ENCODE measurements around the gene TUG1.
A peak's percentile ranks its signal among the peaks of the same experiment; 100 is the strongest.

TUG1 gene

DNA sequence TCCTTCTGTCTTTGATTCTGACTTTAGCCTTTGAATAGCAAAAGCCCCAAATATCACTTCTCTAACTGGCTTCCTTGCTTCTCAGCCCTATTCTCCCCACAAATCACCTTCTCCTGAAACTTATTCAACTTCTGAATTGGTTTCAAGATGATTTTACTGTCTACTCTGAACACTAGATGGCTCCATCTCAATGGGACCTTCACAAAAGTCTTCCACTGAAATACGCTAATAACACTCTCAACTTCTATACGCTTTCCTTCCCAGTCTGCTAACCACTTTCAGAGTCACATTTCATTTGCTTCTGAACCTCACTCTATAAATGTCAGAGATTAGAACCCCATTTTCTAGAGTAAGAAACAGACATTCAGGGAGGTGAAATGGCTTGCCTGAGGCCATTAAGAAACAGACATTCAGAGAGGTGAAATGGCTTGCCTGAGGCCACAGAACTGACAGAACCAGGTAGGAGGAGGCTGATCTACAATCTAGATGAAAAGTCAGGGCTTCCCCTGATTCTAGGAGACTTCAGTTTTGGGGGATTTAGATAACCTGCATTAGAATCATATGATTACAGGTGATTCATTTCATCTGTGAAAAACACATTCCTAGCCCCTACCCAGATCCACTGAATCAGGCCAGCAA lies 21.1 kb upstream of the TUG1 start:
- DNase-seq (ENCODE audit: low spot score): no peak

- DNase-seq (ENCODE audit: low spot score): no peak
Measured at GRCh38 chr22:30948930-30949342, 20.1 kb upstream of the TUG1 start.

DNA sequence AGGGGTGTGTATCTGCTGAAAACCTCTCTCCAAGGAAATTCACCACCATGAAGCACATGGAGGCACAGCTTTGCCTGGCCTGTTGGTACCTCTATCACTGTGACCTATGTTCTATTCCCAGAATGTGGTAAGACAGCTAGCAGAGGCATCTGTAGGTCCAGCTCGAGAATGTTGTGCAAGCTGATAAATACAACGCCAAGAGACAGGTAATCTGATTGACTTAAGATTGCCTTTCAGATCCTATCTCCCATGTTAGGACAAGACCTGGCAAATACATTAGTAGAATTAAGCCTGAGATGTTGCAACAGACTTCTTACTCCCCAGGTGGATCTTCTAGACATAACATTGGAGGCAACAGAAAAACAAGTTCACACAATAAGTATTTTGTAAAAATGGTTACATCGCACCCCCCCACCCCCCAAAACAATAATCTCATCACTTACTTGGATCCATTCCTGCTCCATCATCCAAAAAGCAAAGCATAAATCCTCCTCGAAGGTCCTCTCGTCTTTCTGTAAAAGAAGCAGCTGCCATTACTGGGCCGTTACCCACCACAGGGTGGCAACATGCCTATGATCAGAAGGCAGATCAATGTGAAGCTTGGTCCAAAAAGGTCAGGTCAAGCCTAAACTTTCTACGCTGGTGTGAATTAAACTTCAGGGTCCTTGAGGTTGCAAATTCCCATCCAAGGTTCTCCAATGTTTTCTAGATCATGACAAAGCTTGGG lies 19.0 kb upstream of the TUG1 start:
- no peak for DNase-seq (ENCODE audit: low spot score)

DNA sequence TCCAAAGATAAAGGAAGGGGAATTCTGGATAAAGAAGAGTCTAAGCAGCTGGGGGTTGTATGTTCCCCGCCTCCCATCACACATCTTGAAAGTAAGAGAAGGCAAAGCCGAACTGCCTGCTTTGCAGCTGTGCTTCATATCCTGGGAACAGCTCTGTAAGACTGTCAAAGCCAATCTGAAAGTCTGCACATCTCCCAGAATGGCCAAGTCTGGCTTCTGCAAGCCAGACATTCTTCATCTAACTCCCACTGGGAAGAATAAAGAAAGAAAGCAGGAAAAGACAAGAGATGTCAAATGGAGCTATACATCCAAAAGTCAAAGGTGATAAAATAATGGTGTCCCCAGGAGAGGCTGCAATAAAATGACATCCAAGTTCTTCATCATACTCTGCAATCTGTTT lies 15.9 kb upstream of the TUG1 start:
- DNase-seq (ENCODE audit: low spot score): no peak

GRCh38 chr22:30955153-30955552 lies 13.9 kb upstream of the TUG1 start:
- DNase-seq (ENCODE audit: low spot score): no peak

DNA sequence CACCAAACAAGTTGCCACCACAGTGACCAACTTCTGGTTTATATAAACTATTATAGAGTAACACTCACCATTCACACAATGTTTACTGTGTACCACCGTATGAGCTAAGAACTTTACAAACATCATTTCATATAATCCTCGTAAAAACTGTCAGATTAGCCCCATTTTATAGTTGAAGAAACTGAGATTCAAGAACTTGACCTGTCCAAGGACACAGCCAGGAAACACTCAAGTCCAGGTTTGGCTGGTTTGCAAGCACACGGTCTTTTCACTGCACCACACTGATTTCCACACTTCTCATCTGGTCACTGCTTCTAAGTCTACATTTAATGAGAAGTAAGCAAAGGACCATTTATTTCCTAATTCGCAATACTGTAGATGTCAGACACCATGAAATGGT lies 4.2 kb upstream of the TUG1 start:
- no peak for DNase-seq (ENCODE audit: low spot score)

DNA sequence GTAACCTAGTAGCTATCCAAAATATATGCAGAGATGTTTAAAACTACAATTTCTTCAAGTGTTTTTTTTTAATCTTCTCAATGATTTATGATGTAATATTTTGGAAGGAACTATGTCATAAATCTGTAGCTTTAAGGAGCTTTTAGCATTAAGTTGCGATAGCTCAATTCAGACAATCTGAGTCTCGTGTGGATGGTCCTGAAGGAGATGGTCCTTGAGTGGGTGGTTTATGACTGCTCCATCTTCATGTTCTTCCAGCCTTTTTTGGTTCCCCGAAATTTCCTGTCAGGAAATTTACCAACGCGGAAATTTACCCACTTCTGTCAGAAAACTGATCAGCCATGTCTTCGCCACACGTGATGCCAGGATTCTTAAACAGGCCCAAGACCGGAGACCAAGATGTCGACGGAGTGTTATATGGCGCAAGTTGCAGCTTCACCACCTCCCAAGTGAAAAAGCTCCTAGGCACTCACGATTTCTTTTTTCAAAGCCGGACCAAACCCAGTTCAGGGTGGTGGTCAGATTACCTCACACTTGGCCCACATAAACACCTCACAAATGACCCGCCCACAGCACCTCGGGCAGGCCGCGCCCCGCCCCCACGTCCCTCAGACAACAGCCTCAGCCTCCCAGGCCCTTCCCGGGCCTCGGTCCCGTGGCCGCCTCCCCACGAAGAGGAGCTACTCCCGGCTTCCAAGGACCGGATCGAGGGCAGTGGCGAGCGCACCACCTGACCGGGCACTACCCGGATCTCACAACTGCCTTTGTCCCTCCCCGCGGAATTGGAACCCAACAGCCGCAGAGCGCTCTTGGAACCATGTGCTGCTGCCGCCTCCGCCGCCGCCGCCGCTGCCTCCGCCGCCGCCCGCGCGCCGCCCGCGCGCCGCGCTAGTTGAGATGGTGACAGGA lies 796 bp upstream of the TUG1 start, which contains the start of gene MORC2:
MORC2 (minus strand) TSS at position 760 of the 909 bp plus-strand sequence. CDS start 885 bp downstream, outside the sequence.
- peak; percentile 67 for DNase-seq (ENCODE audit: low spot score)

GRCh38 chr22:30969532-30970355 lies 679 bp downstream of the TUG1 start:
- no peak for DNase-seq (ENCODE audit: low spot score)

DNA sequence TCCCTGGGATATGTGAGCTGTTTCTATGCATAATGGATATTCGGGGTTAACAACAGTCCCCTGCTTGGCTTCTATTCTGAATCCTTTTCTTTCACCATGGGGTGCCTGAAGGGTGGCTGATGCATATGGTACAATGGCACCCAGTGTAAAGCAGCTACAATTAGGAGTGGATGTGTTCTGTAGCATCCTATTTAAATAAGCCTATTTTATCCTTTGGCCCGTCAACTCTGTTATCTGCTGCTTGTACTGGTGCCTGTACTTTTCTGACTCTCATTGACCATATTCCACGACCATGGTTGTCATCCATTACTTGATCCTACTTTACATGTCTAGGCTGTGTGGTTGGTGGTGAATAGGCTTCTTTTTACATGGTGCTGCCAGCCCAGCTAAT lies 1.3 kb downstream of the TUG1 start:
- no peak for DNase-seq (ENCODE audit: low spot score)

DNA sequence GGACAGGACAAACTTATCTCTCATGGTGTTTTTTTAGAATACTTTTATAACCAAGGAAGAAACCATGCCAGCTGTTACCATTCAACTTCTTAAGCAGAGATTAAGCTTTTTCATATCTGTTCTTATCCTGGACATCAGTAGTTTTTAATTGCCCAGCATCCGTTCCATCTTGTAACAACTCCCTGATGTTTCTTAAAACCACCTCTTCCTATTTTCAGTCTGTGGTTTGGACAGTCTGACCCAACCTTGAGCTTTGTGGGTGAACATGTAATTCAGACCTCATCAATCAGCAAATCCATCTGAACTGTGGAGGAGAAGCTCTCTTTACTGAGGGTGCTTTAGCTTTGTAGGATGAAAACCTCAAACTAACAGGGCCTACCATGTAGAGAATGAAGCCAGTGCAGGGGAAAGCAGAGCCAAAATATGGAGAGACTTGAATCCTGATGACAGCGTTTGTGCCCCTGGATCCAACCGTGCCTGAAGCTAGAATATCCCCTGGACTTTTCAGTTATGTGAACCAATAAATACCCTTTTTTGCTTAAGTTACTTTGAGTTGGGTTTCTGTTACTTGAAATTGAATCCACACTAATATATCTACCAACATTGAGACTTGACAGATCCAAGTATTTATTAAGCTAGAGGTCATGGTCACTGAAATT lies 9.4 kb downstream of the TUG1 start:
- DNase-seq (ENCODE audit: low spot score): no peak

DNA sequence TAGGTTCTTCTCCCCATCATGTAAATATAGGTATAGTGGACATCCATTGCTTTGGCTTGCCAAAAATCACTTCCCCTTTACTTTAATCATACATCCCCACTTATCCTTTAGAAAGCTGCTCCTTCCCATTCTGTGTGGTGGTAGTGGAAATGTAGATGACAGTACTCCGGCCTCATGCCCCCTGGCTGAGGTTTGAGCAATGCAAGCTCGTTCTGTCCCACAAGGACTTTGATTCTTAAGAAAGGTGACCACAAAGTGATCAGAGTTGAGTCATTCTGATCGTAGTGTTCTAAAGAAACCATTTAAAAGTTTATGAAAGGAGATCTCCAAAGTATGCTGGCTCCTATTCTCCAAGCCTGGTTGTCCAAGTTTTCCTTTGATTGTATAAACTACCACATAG lies 10.9 kb downstream of the TUG1 start:
- no peak for DNase-seq (ENCODE audit: low spot score)

GRCh38 chr22:30982512-30982911 lies 13.4 kb downstream of the TUG1 start:
- DNase-seq (ENCODE audit: low spot score): no peak

DNA sequence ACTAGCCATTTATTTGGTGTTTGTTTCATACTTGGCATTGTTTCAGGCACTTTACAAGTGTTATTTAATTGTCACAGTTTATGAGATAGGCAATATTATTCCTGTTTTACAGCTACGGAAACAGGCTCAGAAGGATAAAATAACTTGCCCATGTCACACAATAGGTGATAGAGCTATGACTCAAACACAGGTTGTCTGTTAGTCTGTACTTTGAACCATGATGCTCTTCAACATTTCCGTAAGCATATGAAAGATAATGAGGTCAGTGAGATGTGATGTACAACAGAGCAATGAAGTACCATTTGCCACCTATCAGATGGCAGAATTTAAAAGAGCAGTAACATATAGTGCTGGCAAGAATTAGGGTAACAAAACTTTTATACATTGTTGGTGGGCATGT lies 15.3 kb downstream of the TUG1 start:
- DNase-seq (ENCODE audit: low spot score): no peak

DNA sequence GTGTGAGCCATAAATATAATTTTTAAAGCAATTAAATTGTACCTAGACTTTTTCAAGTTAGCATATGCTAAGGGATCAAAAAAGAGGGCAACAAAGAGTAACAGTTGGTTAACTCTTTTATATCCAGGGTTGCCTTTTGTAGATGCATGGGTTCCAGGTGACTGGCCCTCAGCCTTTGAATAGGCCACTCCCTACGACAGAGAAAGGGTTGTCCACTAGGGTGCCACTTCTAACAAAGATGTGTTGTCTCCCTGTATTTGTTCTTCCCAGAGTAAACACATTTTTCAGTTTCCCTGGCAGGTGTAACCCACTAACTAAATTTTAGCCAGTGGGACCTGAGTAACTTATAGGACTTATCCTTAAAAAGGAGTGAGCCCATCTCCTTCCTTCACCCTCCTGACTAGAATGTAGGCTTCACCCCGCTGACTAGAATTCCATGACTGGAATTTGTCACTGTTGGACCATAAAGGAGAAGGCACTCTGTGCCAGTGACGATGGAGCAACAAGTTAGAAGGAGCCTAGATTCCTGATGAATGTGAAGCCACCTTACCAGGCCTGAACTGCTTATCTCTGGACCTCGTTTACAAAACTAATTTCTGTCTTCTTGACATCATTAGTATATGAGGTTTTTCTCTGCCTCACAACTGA lies 16.6 kb downstream of the TUG1 start:
- peak; percentile 17 for DNase-seq (ENCODE audit: low spot score)

DNA sequence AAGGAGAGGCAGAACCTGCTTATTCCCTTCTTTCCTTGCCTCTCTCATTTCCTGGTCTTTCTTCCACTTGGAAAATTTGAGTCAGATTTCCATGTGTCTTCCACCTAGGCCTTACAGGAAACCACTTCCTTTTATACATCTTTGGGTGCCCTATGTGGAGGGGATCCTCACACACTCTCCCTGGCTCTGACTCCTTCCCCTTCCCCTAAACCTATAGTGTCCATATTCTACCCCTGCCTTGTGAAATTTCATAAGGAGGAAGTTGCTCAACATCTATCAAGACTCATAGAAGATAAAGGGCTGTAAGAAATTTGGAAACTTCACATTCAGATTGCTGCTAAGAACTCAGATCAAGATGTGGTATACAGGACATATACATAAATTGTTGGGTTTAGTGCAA lies 20.4 kb downstream of the TUG1 start:
- DNase-seq (ENCODE audit: low spot score): no peak

- DNase-seq (ENCODE audit: low spot score): no peak
Measured at GRCh38 chr22:30990690-30991089, 21.6 kb downstream of the TUG1 start.

- DNase-seq (ENCODE audit: low spot score): no peak
Measured at GRCh38 chr22:30992565-30992964, 23.5 kb downstream of the TUG1 start.

- DNase-seq (ENCODE audit: low spot score): no peak
Measured at GRCh38 chr22:30994960-30995359, 25.9 kb downstream of the TUG1 start.

DNA sequence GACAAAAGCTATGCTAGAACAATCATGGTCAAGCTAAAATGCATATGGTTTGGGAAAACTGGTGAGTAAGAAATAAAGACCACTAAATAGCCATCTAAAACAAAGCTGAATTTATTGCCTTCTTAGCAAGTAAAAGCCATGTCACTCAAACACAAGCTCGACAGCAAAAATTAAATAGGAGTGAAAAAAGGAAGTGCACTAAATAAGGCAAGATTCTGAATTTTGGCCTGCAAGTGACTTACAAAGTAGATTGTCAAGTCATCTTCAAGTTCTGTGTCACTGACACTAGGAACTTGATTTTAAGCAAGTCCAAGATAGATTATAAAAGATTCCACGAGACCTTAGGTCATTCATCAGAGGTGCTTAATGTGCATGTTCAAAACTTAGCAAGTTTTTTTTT lies 27.4 kb downstream of the TUG1 start:
- no peak for DNase-seq (ENCODE audit: low spot score)

DNA sequence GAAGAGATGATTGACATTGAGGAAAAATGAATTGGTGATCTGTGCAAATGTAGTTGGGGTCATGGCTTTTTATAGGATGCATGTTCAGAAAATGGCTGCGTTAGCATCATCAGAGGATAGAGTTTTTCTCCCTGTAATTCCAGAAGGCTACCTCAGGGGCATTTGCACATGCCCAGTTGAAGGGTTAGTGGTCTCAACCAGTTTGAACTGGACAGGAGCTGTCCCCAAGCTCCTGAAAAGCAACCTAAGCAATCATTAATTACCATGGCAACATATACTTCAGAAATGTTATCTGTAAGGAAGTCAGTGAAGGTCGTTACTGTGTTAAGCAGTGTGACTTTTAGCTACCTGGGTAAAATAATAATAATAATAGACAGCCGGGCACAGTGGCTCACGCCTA lies 29.3 kb downstream of the TUG1 start:
- DNase-seq (ENCODE audit: low spot score): no peak

Measured in iPS-NIHi11 (cell line).